Calu3 (cell line): ENCODE measurements around the gene RNF113B. TPM values are rescaled to one million over a fixed set of nuclear protein-coding genes. Genes with fewer than 3 reads are reported as not detected.

Experiments
- BruUV-seq: library from RNA; stranded (reverse); fragments of 400-500 nt; replicated peaks from 2 replicates; lab custom pipeline; 2021; lab: Mats Ljungman, UMichigan
- CTCF ChIA-PET: fragments of 300-600 bp; sonication (Branson Sonifier 250); formaldehyde crosslinking; loops from one replicate; lab custom pipeline; 2022; ENCODE audit warnings: antibody characterized with exemption; lab: Charles Lee
- DNase-seq: peaks from one replicate; pipeline ENCODE4 v3.0.0; 2022
- H3K27ac Mint-ChIP-seq: one replicate; pipeline ENCODE4 v1.8.0; 2022; ENCODE audit warnings: mixed read lengths; ENCODE audit not compliant: unreplicated experiment
- H3K27me3 Mint-ChIP-seq: one replicate; pipeline ENCODE4 v1.8.0; 2022; ENCODE audit warnings: mixed read lengths; ENCODE audit not compliant: unreplicated experiment
- H3K36me3 Mint-ChIP-seq: one replicate; pipeline ENCODE4 v1.8.0; 2022; ENCODE audit warnings: mild to moderate bottlenecking, moderate library complexity, mixed read lengths; ENCODE audit not compliant: insufficient read depth, unreplicated experiment
- H3K4me1 Mint-ChIP-seq: one replicate; pipeline ENCODE4 v1.8.0; 2022; ENCODE audit warnings: mild to moderate bottlenecking, low read depth, mixed read lengths; ENCODE audit not compliant: unreplicated experiment
- H3K4me3 Mint-ChIP-seq: one replicate; pipeline ENCODE4 v1.8.0; 2022; ENCODE audit warnings: mild to moderate bottlenecking, low read depth, moderate library complexity, mixed read lengths; ENCODE audit not compliant: unreplicated experiment
- H3K9me3 Mint-ChIP-seq: one replicate; pipeline ENCODE4 v1.8.0; 2022; ENCODE audit warnings: low read depth, mixed read lengths; ENCODE audit not compliant: unreplicated experiment
- intact Hi-C: fragments of 100-400 bp; cut with micrococcal nuclease; formaldehyde crosslinking; loops from one replicate; pipeline ENCODE4 v1.10.0; 2022; ENCODE audit not compliant: unreplicated experiment
- total RNA-seq: library from RNA; stranded (reverse); gene quantifications from 2 replicates; pipeline ENCODE4 v1.2.3, GENCODE V29; 2022
- TF ChIP-seq, protein P1 (sequence below): fragments of 200-600 bp; IDR thresholded peaks from one replicate; pipeline ENCODE4 v1.8.0; 2022; ENCODE audit warnings: antibody characterized with exemption; ENCODE audit not compliant: unreplicated experiment

Gene RNF113B
- total RNA-seq, 1 experiment from 2014 or later, result not detected

DNA sequence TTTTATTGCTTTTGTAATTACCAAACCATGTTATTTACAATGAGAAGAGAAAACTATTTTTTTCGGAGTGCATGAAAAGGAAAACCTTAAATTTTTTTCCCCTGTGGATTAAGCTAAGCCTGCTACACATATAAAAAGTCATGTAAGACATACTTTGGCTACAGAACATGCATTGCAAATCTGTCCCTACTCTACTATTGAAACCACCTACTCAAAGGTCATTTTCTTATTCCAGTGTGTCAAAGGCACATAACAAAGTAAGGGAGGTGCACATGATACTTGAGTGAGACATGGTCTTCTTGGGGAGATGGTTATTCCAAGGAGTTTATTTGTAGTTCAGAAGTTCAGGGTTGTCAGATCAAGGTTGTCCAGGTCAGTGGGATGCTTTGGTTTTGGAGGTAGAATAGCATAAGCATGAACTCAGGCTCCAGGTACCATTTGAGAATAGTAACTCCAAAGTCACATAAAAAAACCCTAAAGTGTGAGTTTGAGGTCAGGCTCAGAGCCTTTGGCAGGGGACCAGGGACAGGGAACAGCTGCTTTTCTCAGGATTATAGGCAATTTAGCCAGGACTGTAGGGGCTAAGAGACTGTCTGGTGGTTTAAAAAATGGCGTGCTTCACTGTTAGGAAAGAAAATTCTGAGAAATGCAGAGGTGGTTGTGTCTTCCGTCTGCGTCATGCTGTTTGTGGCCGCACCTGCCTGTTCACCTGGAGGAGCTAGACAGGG is 18.7 kb downstream of the RNF113B start:
- TF ChIP-seq, protein P1, sequence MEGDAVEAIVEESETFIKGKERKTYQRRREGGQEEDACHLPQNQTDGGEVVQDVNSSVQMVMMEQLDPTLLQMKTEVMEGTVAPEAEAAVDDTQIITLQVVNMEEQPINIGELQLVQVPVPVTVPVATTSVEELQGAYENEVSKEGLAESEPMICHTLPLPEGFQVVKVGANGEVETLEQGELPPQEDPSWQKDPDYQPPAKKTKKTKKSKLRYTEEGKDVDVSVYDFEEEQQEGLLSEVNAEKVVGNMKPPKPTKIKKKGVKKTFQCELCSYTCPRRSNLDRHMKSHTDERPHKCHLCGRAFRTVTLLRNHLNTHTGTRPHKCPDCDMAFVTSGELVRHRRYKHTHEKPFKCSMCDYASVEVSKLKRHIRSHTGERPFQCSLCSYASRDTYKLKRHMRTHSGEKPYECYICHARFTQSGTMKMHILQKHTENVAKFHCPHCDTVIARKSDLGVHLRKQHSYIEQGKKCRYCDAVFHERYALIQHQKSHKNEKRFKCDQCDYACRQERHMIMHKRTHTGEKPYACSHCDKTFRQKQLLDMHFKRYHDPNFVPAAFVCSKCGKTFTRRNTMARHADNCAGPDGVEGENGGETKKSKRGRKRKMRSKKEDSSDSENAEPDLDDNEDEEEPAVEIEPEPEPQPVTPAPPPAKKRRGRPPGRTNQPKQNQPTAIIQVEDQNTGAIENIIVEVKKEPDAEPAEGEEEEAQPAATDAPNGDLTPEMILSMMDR, result no peak
- intact Hi-C loops, result no loop called here
- Mint-ChIP-seq H3K27ac (no peak overlapping the region), H3K4me1 (peaks cover 14% of the 10 kb centered on the region), H3K4me3 (no peak overlapping the region), H3K36me3 (no peaks in the 10 kb centered on the region), H3K27me3 (no peaks in the 10 kb centered on the region), H3K9me3 (no peaks in the 10 kb centered on the region)
- CTCF ChIA-PET, result no interaction called here
- BruUV-seq, result no TSS peak
- no peak for DNase-seq

DNA sequence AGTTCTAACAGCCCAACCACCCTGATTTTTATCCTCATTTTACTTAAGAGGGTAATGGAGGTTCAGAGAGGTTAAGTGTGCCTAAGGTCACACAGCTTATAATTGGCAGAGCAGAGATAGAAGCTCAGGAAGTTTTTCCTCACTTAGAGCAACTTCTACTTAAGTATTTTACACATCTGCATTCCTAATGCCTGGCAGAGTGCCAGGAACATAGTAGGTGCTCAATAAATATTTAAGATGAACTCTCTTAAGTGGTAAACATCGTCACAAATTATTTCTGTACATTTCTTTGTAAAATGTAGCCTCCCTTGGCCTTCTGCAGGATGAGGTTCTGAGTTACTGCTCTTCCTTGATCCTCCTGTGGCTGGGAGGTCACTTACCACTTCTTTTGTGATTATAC is 19.5 kb downstream of the RNF113B start:
- no peak overlapping the region for H3K4me3 Mint-ChIP-seq
- CTCF ChIA-PET, result no interaction called here
- intact Hi-C loops, result loop anchor here (2.0 kb wide), 1 partner anchor 17 kb away; no protein-coding TSS in a partner anchor
- BruUV-seq, result no TSS peak
- no peaks in the 10 kb centered on the region for H3K9me3 Mint-ChIP-seq
- H3K27me3 Mint-ChIP-seq, result no peaks in the 10 kb centered on the region
- no peak for DNase-seq
- TF ChIP-seq, protein P1, result no peak
- H3K4me1 Mint-ChIP-seq, result peaks cover 14% of the 10 kb centered on the region
- H3K27ac Mint-ChIP-seq, result no peak overlapping the region
- no peaks in the 10 kb centered on the region for H3K36me3 Mint-ChIP-seq

DNA sequence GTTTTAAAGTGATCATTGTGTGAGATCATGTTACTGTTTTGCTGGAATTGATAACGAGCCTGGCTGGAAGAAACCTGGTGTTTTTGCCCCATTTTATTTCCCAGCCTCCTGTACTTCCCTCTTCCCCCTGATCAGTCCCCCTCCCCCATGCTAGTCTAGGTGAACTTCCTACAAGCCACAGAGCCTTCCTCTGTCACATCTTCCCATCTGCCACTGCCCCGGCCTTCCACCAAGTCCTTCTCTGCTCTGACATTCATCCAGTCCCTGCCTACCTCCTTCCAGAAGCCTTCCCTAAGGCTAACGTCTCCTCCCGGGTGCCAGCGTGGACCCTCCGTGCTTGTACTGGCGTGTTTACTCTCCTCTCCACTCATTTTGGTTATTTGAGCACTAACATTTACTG is 19.9 kb downstream of the RNF113B start:
- CTCF ChIA-PET, result no interaction called here
- no peaks in the 10 kb centered on the region for H3K36me3 Mint-ChIP-seq
- peaks cover 14% of the 10 kb centered on the region for H3K4me1 Mint-ChIP-seq
- DNase-seq, result no peak
- H3K27me3 Mint-ChIP-seq, result no peaks in the 10 kb centered on the region
- intact Hi-C loops, result loop anchor here (2.0 kb wide), 1 partner anchor 18 kb away; no protein-coding TSS in a partner anchor
- H3K4me3 Mint-ChIP-seq, result no peak overlapping the region
- no peaks in the 10 kb centered on the region for H3K9me3 Mint-ChIP-seq
- TF ChIP-seq, protein P1, result no peak
- H3K27ac Mint-ChIP-seq, result no peak overlapping the region
- no TSS peak for BruUV-seq

DNA sequence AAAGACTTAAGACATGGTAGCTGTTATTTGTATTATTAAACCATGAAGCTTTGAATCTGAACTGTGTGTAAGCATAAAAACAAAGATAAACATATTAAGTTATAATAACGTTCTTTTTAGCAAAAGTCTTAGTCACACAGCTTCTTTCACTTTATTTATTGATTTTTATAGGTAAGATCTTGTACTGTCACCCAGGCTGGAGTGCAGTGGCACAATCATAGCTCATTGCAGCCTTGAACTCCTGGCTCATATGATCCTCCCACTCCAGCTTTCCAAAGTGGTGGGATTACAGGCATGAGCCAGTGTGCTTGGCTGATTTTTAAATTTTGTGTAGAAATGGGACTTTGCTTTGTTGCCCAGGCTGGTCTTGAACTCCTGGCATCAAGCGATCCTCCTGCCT is 20.8 kb downstream of the RNF113B start:
- intact Hi-C loops, result loop anchor here (2.0 kb wide), 1 partner anchor 19 kb away; no protein-coding TSS in a partner anchor
- CTCF ChIA-PET, result no interaction called here
- H3K36me3 Mint-ChIP-seq, result no peaks in the 10 kb centered on the region
- H3K4me1 Mint-ChIP-seq, result peaks cover 7% of the 10 kb centered on the region
- no peaks in the 10 kb centered on the region for H3K9me3 Mint-ChIP-seq
- TF ChIP-seq, protein P1, result no peak
- no peak overlapping the region for H3K4me3 Mint-ChIP-seq
- no peaks in the 10 kb centered on the region for H3K27me3 Mint-ChIP-seq
- no TSS peak for BruUV-seq
- DNase-seq, result no peak
- no peak overlapping the region for H3K27ac Mint-ChIP-seq
